Gastrocnemius medialis (tissue), 4 donors: ENCODE data around the gene KAZN. TPM values are rescaled to one million over a fixed set of nuclear protein-coding genes. Genes with fewer than 3 reads are reported as not detected.

Experiments
- ATAC-seq, 2 donors: fragments of 150-250 bp; one replicate each; pipeline ENCODE4 v1.9.1; 2016
- DNase-seq, 2 donors: peaks; one replicate each; pipeline ENCODE4 v3.0.0-alpha.2; 2019
- H3K27ac ChIP-seq, 4 donors: fragments of 200-600 bp; sonication (generic); 1 replicate in 1 of 4; 2 replicates in 3 of 4; pipeline ENCODE4 v1.5.1; 2016 to 2018; ENCODE audit warnings: mild to moderate bottlenecking in 2 of 4, moderate library complexity in 1 of 4
- H3K27me3 ChIP-seq, 3 donors: fragments of 200-600 bp; sonication (generic) in 2 of 3; 1 replicate in 1 of 3; 2 replicates in 2 of 3; pipeline versions ENCODE4 v1.5.1 to v1.6.0; 2016 to 2019; ENCODE audit warnings: mild to moderate bottlenecking in 1 of 3, moderate library complexity in 1 of 3
- H3K36me3 ChIP-seq, 2 donors: fragments of 200-600 bp; sonication (generic) in 1 of 2; one replicate each; pipeline ENCODE4 v1.5.1; 2017 to 2018
- H3K4me1 ChIP-seq, 2 donors: fragments of 200-600 bp; sonication (generic) in 1 of 2; one replicate each; pipeline ENCODE4 v1.5.1; 2016 to 2017; ENCODE audit warnings: mild to moderate bottlenecking in 2 of 2
- H3K4me3 ChIP-seq, 4 donors: fragments of 200-600 bp; sonication (generic) in 3 of 4; 1 replicate in 1 of 4; 2 replicates in 3 of 4; pipeline ENCODE4 v1.5.1; 2016 to 2019; ENCODE audit warnings: mild to moderate bottlenecking in 2 of 4
- H3K9me3 ChIP-seq, 3 donors: fragments of 200-600 bp; sonication (generic) in 2 of 3; 1 replicate in 1 of 3; 2 replicates in 2 of 3; pipeline ENCODE4 v1.5.1; 2016 to 2019
- POLR2A ChIP-seq, 2 donors: fragments of 450-650 bp; IDR thresholded peaks; one replicate each; pipeline ENCODE4 v1.6.1; 2017; ENCODE audit warnings: antibody characterized with exemption in 2 of 2, mild to moderate bottlenecking in 2 of 2, moderate library complexity in 2 of 2
- in situ Hi-C, 4 donors: fragments of 200-750 bp; cut with MboI; loops; one replicate each; pipeline versions ENCODE4 v1.15.0 to v1.8.0; 2017; ENCODE audit warnings: low sequenced_read_pairs in 4 of 4
- intact Hi-C: fragments of 100-400 bp; cut with DNase I; formaldehyde crosslinking; loops from one replicate; pipeline ENCODE4 v1.15.1; 2023; ENCODE audit warnings: low total_unique reads
- total RNA-seq, 4 donors: library from RNA; depleted of rRNA; stranded (reverse); fragments of >200 nt; gene quantifications; one replicate each; pipeline versions ENCODE4 v1.1.0 to v1.2.3, GENCODE V29; 2016
- TF ChIP-seq, protein P1 (sequence below), 5 experiments: fragments of 450-650 bp in 3 of 5; fragments of 200-600 bp in 2 of 5; sonication (generic) in 2 of 5; IDR thresholded peaks in 4 of 5; conservative IDR thresholded peaks in 1 of 5; 1 replicate in 4 of 5; 2 replicates in 1 of 5; pipeline ENCODE4 v1.5.1; 2016 to 2019; ENCODE audit warnings: antibody characterized with exemption in 5 of 5, mild to moderate bottlenecking in 3 of 5, moderate library complexity in 3 of 5

The KAZN gene
- total RNA-seq, 4 donors from 2014 or later, result 0.05 to 2.2 (median 1.00) TPM

DNA sequence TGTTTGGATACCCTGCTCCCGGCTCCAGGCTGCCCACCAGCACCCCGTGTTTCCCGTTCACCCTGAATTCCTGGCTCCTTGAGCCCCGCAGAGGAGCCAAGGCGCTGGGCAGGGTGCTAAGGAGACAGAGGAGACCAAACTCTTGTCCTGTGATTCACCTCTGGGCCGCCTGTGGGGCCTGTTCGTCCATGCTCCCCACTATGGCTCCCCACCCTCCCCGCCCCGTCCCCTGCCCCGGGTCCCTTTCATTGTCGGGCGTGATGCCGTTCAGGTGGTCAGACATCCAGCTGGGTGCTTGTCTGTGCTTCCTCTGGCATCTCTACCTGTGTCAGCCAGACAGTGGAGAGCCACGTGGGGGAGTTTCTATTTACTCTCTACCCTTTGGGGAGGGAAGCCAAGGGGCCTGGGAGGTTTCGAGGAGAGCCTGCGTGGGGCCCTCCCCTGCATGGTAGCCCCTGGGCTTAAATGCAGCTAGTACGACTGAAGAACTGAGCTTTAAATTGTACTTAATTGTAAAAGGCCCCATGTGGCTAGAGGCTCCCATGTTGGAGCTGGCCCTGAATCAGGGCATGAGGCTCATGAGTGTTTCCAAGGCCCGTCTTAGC lies 333.7 kb downstream of the KAZN start:
- Histone ChIP-seq H3K4me1 (no peaks in the 10 kb centered on the region), H3K27ac (no peak overlapping the region), H3K4me3 (no peak overlapping the region), H3K9me3 (no peaks in the 10 kb centered on the region), H3K36me3 (no peaks in the 10 kb centered on the region), H3K27me3 (peaks cover 0 to 35% (median 11%) of the 10 kb centered on the region in 3 donors)
- ATAC-seq (no peak), DNase-seq (no peak)
- no peak for TF ChIP-seq POLR2A (IDR thresholded peaks at IDR 0.05)
- TF ChIP-seq, protein P1, sequence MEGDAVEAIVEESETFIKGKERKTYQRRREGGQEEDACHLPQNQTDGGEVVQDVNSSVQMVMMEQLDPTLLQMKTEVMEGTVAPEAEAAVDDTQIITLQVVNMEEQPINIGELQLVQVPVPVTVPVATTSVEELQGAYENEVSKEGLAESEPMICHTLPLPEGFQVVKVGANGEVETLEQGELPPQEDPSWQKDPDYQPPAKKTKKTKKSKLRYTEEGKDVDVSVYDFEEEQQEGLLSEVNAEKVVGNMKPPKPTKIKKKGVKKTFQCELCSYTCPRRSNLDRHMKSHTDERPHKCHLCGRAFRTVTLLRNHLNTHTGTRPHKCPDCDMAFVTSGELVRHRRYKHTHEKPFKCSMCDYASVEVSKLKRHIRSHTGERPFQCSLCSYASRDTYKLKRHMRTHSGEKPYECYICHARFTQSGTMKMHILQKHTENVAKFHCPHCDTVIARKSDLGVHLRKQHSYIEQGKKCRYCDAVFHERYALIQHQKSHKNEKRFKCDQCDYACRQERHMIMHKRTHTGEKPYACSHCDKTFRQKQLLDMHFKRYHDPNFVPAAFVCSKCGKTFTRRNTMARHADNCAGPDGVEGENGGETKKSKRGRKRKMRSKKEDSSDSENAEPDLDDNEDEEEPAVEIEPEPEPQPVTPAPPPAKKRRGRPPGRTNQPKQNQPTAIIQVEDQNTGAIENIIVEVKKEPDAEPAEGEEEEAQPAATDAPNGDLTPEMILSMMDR (IDR thresholded peaks at IDR 0.05 in 4 of 5, conservative IDR thresholded peaks at IDR 0.05 in 1 of 5), result no peak
- intact Hi-C loops, result no loop called here
- in situ Hi-C loops, result no loop called here

DNA sequence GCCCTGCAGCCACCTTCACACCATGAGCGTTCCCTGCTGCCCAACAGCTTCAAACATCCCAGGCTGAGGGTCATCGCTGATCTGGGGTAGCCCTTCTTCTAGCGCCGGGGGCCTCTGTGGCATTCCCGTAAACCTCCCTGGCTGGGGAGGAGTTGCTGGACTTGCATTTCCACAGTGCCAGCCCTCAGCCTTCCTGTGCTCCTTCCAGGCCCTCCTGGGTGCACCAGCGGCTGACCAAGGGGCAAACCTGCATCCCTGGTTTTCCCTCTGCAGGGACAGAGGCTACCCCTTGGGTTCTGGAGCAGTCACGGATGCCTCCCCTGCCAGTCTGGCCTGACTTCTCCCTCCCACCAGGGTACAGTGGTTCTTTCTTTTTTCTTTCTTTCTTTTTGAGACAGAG lies 336.4 kb downstream of the KAZN start:
- H3K4me1 ChIP-seq, result no peaks in the 10 kb centered on the region
- in situ Hi-C loops, result no loop called here
- H3K27ac ChIP-seq, result no peak overlapping the region
- TF ChIP-seq, protein P1 (IDR thresholded peaks at IDR 0.05 in 4 of 5, conservative IDR thresholded peaks at IDR 0.05 in 1 of 5), result no peak
- no peak for TF ChIP-seq POLR2A (IDR thresholded peaks at IDR 0.05)
- H3K9me3 ChIP-seq, result no peaks in the 10 kb centered on the region
- no peak for ATAC-seq
- H3K36me3 ChIP-seq, result no peaks in the 10 kb centered on the region
- peaks cover 0 to 16% (median 7%) of the 10 kb centered on the region in 3 donors for H3K27me3 ChIP-seq
- no peak for DNase-seq
- intact Hi-C loops, result no loop called here
- no peak overlapping the region for H3K4me3 ChIP-seq

DNA sequence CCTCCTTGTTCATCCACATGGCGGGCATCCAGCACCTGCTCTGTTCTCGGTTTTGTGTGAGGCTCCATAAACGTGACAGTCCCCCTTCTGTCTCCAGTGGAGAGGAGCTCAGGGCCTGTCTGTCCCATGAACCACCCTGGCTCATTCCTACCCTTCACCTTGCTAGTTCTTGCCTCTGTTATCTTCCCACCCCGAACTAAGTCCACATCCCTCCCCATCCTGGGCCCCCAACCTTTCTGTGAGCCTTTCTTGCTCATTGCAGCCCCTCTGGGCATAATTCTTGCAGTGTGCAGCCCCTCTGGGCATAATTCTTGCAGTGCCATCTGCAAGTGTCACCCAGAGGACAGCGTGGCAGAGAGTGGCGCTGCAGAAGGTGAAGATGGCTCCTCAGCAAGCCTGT lies 338.3 kb downstream of the KAZN start:
- DNase-seq (no peak), ATAC-seq (no peak)
- in situ Hi-C loops (no loop called here), intact Hi-C loops (no loop called here)
- no peaks in the 10 kb centered on the region for H3K4me1 ChIP-seq
- no peaks in the 10 kb centered on the region for H3K9me3 ChIP-seq
- TF ChIP-seq POLR2A (IDR thresholded peaks at IDR 0.05), result no peak
- TF ChIP-seq, protein P1 (IDR thresholded peaks at IDR 0.05 in 4 of 5, conservative IDR thresholded peaks at IDR 0.05 in 1 of 5), result no peak
- no peak overlapping the region for H3K27ac ChIP-seq
- no peaks in the 10 kb centered on the region for H3K36me3 ChIP-seq
- H3K4me3 ChIP-seq, result no peak overlapping the region
- peaks cover 0 to 5% (median 0%) of the 10 kb centered on the region in 3 donors for H3K27me3 ChIP-seq

DNA sequence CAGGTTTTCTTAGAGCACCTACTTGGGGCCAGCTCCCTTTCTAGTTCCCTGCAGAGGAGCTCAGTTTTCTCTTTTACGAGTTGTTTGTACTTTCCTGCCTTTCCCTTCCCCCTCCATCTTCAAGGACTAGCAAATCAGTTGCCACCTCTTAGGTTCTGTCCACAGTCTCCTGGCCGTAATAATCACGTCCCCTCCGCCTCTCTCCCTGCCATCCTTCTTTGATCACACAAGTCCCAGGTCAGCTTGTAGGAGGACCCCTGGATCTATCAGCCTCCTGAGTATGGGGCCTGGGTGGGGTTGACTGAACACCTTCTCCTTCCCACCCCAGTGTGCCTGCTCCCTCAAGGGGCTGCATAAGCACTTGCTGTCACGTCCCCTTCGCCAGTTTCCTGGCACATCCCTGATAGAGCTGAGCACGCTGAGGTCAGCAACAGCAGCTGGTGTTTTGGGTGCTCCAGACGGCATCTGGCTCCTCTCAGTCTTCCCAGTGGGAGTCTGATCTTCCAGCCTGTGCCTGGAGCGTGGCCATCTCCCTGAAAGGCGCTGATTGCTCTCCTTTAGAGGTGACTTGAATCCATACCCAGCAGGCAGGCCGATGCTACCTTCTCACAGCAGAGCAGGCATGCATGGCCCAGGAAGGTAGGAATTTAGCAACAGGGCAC lies 338.9 kb downstream of the KAZN start:
- Histone ChIP-seq H3K36me3 (no peaks in the 10 kb centered on the region), H3K27ac (no peak overlapping the region), H3K9me3 (no peaks in the 10 kb centered on the region), H3K4me3 (no peak overlapping the region), H3K4me1 (no peaks in the 10 kb centered on the region), H3K27me3 (peaks cover 0 to 5% (median 0%) of the 10 kb centered on the region in 3 donors)
- no peak for TF ChIP-seq POLR2A (IDR thresholded peaks at IDR 0.05)
- TF ChIP-seq, protein P1 (IDR thresholded peaks at IDR 0.05 in 4 of 5, conservative IDR thresholded peaks at IDR 0.05 in 1 of 5), result no peak
- DNase-seq, result no peak
- in situ Hi-C loops (no loop called here), intact Hi-C loops (no loop called here)
- ATAC-seq, result no peak
